HG02571 (cell line): ENCODE measurements around the gene SLC22A16.
"Not testable (repeated sequence)": the region's sequence is repeated elsewhere in the genome, so short reads cannot be mapped to it uniquely, and the experiment has no call there.

Experiments used
- ATAC-seq: cut with Tn5 transposase; IDR thresholded peaks from one replicate; pipeline ENCODE4 v1.9.1; 2021; ENCODE audit warnings: mild to moderate bottlenecking, moderate library complexity; ENCODE audit not compliant: unreplicated experiment

SLC22A16 gene, protein sequence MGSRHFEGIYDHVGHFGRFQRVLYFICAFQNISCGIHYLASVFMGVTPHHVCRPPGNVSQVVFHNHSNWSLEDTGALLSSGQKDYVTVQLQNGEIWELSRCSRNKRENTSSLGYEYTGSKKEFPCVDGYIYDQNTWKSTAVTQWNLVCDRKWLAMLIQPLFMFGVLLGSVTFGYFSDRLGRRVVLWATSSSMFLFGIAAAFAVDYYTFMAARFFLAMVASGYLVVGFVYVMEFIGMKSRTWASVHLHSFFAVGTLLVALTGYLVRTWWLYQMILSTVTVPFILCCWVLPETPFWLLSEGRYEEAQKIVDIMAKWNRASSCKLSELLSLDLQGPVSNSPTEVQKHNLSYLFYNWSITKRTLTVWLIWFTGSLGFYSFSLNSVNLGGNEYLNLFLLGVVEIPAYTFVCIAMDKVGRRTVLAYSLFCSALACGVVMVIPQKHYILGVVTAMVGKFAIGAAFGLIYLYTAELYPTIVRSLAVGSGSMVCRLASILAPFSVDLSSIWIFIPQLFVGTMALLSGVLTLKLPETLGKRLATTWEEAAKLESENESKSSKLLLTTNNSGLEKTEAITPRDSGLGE

DNA sequence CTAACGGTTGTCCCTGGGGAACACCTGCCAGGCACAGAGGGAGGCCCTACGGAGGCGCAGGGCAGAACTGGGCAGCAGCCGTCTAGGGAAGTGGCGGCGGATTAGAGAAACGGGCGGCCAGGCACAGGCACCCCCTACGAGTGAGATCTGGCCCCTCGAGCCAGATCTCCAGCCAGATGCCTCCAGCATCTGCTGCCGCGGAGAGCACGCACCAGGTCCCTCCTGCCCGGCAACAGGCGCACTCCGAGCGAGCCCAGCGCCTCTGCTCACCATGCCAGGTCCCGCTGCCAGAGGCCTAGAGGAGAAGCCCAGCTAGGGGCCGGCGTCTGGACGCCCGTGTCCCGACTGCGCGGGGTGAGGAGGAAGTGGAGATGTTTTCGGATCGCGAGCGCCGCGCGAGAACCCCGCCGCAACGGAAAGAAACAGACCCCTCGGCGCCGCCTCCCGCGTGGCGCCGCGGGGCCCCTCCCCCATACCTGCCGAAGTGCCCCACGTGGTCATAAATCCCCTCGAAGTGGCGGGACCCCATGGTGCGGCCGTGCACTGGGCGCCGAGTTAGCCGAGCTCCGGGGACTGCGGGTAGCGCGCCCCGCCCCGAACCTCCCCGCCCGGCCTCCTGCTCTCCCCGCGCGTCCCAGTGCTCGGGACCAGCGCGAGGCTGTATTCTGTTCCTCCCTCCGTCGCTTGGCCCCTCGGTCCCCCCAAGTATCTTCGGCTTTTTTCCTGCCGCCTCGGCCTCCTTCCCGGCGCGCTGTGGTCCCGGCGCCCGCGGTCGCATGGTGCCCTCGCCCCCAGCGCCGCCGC lies at the start of gene SLC22A16:
Gene SLC22A16 (minus strand): TSS at position 568 of the 804 bp plus-strand sequence. CDS start 39 bp downstream, at position 529.
- ATAC-seq = no peak

DNA sequence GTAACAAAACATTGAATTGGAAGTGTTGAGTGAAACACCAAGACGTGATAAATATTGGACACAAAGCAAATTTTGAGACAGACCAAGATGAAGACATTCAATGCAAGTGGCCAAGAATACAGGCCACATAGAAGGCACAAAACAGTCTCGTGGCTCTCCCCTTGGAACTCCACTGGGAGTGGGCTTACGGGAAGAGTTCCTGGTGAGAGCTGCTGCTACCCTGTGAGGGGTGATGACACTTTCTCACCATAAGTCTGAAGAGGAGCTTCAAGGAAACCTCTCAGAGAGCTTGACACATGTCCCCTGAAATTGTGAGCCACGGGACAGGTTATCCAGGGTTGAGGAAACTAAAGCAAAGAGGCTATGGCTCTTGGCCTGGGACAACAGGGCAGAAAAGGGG lies 48.6 kb upstream of the SLC22A16 start:
- no peak for ATAC-seq

DNA sequence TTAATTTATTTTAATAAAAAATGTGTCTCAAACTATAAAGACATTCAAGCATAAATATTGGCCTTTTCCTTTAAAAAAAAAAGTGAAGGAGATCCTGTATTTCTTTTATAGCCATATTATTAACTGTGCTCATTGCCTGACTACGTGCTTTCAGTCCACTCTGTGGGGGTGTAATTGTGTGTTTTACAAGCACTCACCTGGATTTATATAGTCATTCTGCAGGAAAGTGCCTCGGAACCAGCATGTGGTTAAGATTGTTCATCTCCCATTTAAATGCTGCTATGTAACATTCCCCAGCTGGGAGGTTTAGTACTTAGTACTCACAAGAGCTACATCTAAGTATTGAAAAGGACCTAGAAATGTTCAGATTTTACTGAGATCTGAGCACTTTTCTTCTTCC lies 47.9 kb upstream of the SLC22A16 start:
- no peak for ATAC-seq

DNA sequence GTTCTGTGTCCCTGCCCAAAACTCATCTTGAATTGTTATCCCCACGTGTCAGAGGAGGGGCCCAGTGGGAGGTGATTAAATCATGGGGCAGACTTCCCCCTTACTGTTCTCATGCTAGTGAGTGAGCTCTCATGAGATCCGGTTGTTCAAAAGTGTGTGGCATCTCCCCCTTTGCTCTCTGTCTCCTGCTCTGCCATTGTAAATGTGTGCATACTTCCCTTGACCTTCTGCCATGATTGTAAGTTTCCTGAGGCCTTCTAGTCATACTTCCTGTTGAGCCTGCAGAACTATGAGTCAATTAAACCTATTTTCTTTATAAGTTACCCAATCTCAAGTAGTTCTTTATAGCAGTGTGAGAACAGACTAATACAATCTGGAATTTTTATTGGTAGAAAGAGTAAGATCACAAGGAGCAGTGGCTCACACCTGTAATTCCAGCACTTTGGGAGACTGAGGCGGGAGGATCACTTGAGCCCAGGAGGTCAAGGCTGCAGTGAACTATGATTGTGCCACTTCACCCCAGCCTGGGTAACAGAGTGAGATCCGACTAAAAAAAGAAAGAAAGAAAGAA lies 47.1 kb upstream of the SLC22A16 start:
- ATAC-seq = no peak

DNA sequence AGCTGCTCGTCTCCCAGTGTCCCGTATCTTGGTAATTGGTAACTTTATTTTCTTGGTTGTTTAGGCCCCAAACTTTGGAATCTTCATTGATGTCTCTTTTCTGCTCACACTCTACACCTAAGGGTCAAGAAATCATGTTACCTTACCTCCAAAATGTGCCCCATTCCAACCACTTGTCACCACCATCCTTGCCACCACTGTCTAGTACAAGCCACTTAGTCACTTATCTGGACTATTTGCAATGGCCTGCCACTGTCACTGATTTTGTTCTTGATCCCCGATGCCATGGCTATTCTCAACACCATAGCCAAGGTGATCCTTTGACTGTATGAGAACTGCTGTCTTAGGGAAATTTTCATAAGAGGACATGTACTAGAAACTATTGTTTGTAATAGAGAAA lies 46.0 kb upstream of the SLC22A16 start:
- ATAC-seq = no peak

DNA sequence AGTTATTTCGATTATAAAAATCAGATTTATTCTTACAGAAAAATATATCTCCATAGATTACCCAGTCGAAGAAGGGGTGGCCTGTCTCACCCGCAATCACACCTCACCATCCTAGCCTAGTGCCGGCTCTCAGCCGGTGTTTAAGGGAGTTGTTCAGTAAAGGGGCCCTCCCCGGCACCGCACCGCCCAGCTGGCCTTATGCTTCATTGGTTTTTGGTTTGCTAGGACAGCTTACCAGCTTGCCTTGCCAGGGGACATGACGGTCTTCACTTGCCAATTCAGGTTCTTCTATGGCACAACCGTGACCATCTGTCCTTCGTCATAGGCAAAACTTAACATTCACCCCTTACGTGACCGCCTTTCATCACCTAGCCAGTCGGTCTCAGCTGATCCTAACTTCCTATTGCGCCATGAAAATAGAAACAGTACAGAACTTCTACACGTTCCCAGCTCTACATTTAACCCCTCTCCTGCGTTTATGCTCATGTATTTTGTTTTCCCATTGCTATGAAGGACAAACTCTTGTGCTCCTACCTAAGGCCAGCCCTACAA lies 44.7 kb upstream of the SLC22A16 start:
- no peak for ATAC-seq

DNA sequence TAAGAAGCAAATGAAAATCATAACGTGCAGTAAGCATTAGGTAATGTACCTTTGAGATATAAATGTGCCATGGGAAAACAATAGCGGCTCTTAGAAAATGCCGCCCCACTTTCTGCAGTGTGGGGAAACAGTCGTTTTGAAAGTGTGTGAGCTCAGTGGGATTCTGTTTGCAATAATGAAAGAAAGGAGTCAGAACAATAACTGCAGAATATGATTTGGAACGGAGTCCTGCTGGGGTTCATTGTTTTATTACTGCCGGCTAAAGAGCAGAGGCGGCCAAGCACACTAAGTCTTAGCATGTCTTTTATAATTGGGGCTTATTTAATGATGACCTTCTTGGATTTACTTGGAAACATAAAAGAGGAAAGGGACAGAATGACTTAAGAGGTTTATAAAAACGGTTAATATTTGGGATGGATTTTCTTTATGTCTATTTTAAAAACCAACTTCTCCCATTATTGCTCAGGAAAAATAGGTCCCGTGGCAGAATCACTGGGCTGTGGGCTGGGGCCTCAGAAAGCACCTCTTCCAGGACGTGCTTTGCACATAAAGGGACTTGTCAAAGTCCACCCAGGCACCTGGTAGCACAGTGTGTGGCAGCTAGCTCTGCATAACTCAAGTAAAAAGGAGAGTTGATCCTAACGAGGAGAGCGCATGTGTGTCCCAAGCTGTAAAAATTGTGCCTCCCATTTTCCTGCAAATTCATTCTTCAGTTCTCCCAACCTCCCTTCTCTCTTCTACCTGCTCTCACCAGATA lies 44.0 kb upstream of the SLC22A16 start:
- no peak for ATAC-seq

DNA sequence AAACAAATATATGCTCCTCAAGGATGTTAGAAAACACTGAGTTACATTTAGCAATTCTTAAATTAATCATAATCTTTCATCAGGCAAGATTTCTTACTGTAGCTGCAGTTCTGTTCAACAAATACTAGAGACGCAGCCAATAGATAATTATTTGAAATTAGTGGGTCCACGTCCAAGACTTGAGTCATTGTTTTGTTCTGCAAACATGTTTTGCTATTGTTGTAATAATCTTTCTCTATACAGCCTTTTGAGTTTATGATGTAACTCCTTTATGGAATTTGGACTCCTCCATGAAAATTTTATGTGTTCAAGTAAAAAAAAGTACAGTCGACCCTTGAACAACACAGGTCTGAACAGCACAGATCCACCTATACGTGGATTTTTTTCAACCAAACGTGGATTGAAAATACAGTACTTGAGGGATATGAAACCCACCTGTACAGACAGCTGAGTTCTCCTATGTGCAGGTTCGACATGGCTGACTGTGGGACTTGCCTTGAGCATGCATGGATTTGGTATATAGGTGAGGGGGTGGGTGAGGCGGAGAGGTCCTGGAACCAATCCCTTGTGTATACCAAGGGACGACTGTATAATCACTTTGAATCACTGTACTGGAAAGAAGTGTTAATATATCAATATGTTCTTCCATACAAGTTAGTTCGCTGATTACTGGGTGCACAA lies 41.3 kb upstream of the SLC22A16 start:
- no peak for ATAC-seq

DNA sequence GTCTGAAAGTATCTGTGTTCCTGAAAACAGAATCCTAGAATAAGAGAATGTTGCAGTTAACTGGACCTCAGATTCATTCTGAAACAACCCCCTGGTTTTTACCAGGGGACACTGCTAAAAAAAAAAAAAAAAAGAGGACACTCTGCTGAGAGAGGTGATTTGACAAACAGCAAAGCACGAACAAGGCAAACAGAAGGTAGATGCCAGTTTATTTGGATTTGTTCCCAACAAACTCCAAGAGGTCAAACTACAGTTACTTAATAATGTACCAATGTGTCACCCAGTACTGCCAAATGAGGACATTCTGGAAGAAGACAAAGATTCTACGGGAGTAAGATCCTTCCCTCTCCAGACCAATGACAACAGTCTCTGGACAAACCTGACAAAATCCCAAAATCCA lies 40.6 kb upstream of the SLC22A16 start:
- ATAC-seq = no peak

DNA sequence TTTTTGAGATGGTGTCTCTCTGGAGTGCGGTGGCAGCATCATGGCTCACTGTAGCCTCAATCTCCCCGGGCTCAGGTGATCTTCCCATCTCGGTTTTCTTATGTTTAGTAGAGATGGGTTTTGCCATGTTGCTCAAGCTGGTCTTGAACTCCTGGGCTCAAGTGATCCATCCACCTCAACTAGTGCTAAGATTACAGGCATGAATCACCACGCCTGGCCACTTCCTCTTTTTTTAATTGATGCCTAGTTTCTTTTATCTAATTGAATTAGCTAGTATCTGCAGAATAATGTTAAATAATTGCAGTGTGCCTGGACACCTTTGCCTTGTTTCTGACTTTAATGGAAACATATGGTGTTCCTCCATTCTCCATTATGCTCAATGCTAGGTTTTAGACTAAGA lies 38.4 kb upstream of the SLC22A16 start:
- ATAC-seq = no peak

DNA sequence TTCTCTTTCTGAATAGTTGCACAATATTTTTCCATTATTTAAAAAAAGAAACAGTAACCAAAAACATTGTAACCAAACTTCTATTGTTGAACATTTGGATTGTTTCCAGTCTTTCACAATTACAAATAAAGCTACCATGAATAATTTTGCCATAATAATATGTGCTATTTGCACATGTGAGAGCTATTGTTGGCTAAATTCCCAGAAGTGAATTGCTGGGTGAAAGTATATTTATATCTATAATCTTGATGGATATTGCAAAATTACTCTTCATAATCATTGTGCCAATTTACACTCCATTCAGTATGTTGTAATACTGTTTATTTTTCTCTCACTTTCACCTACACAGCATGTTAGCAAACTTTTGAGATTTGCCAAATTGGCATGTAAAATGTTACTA lies 36.6 kb upstream of the SLC22A16 start:
- no peak for ATAC-seq

DNA sequence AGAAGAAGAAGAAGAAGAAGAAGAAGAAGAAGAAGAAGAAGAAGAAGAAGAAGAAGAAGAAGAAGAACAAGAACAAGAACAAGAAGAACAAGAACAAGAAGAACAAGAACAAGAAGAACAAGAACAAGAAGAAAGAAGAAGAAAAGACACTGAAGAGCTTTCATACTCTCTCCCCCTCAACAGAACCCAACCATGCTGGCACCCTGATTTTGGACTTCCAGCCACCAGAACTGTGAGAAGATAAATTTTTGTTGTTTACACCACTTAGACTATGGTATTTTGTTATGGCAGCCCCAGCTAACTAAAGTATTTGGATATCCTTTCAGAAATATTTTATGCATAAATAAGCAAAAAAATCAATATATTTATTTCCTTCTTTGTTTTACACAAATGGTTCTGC lies 36.1 kb upstream of the SLC22A16 start:
- ATAC-seq = not testable (repeated sequence)

DNA sequence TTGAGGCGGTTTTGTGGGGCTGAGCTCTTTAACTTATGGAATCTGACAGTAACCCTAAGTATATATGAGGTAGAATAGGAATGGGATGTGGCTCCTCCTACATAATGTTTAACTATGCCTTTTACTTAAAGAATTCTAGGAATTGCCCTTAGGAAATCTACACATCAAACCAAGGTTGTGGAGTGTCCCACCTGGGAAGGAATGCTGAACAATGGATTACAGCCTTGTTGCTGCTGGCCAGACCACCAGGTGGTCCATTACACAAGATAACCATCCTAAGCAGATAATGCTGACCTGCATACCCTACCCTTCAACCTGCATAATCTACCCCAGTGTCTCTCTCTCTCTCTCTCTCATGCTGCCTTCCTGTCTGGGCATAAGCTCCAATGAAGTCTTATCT lies 35.0 kb upstream of the SLC22A16 start:
- no peak for ATAC-seq

DNA sequence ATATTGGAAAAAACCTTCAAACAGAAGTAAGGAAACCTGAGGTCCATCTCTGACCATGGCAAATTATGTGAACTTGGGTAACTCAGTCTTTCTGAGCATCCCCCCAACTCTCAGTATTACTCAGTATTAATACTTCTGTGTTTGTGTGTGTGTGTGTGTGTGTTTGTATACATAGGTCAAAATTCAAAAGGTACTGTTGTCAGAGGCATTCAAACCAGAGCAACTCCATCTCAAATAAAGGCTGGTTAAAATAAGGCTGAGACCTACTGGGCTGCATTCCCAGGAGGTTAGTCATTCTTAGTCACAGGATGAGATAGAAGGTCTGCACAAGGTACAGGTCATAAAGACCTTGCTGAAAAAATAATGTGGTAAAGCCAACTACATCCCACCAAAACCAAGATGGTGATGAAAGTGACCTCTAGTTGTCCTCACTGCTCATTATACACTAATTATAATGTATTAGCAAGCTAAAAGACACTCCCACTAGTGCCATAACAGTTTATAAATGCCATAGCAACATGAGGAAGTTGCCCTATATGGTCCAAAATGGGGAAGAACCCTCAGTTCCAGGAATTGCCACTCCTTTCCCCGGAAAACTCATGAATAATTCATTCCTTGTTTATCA lies 33.3 kb upstream of the SLC22A16 start:
- no peak for ATAC-seq

DNA sequence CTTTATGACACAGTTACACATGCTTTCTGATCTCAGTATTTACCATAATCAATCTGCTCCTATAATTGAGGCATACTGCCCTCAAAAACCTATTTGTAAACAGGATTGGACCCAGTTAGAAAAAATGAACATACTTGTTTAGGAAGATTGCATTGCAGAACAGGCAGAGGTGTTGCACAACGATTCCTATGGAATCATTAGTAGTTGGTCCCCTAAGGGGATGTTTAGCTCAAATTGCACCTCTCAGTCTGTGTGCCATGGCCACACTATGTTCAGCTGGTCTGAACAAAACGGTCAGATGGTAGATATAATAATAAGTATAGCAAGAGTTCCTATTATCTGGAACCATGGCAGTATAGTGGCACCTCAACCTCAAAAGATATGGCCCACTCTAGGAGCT lies 28.5 kb upstream of the SLC22A16 start:
- ATAC-seq = not testable (repeated sequence)

DNA sequence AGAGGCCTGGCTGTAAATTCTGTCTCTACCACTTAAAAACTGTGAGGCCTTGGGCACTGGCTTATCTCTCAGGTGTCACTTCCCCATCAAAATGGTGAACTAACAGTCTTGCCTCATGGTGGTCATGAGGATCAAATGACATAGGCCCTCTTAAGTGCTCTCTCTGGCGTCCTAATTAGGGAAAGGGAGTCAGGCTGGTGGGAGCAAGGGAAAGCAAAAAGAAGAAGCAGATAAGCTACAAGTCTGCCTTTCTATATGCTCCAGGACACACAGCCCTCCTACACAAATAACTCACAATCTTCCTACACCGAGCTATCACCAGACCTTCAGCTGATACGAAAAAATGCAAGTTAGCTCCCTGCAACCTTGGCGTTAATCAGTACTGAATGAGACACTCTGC lies 19.5 kb upstream of the SLC22A16 start:
- ATAC-seq = no peak

DNA sequence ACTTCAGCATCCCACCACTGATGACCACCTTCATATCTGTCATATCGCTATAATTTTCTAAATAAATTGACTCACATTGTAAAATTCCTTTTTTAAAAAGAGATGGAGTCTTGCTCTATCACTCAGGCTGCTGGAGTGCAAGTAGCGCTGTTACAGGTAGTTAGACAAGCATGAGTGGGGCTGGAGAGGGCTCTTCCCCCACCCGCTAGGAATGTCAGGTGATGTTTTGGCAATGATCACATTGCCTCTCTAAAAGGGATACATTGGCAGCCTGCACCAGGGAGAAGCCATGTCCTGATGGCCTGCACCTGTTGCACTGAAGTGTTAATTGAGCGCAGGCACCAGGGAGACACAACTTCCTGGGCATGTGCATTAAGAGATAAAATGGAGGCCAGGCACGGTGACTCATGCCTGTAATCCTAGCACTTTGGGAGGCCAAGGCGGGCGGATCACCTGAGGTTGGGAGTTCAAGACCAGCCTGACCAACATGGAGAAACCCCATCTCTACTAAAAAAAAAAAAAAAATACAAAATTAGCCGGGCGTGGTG lies 16.9 kb upstream of the SLC22A16 start:
- ATAC-seq = no peak

DNA sequence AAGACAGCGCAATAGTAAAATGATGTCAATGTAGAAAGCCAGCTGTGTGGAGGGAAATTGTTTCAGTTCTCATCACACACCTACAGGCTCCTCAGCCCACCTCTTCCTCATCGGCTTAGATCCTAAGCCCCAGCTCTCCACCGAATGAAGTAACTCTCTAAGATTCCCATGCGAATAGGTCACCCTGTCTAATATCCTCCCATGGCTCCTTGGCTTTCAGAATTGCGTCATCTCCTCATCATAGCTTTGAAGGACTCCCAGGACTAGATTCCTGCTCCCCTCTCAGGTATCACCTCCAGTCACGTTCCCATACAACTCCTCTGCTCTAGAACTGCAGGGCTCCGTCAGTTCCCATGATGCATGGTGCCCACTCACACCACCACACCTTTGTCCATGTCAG lies 16.2 kb upstream of the SLC22A16 start:
- ATAC-seq = no peak

DNA sequence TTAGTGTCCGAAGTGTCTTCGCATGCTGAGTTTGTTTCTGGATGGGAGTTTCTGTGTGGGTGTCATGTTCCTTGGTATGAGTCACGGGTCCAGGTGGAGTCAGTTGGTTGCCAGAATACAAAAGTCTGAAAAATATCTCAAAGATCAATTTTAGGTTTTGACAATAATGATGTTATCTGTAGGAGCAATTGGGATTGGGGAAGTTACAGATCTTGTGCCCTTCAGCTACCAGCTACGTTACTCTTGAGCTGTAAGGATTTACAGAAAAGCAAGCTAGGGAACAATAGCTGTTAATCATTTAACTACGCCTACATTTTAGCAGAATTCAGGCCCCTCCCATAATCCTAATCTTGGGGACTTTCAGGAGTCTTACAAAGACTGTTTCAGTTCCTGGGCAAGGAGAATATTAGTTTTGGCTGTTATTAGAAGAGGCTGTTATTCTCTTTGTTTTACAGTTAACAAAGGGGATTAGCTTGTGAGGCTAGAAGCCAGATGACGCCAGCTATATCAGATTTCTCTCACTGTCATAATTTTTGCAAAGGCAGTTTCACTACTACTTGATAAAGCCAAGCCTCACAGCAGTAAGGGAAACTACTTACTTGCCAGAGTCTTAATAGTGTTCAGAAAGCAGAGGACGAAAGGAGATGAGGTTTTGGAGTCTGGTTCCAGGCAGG lies 15.4 kb upstream of the SLC22A16 start:
- no peak for ATAC-seq
